SKM-1 treated with dmso at 0.1 percent for 144 hours (cell line): ENCODE measurements around the gene GPN2.
"Not testable (repeated sequence)": the region's sequence is repeated elsewhere in the genome, so short reads cannot be mapped to it uniquely, and the experiment has no call there.

Experiments used
- DNase-seq: peaks from one replicate; lab custom pipeline; 2025; ENCODE audit not compliant: unreplicated experiment; lab: John Stamatoyannopoulos, UW

GPN2 gene

GRCh38 chr1:26900815-26901511 is 10.9 kb upstream of the GPN2 start:
- no peak for DNase-seq

DNA sequence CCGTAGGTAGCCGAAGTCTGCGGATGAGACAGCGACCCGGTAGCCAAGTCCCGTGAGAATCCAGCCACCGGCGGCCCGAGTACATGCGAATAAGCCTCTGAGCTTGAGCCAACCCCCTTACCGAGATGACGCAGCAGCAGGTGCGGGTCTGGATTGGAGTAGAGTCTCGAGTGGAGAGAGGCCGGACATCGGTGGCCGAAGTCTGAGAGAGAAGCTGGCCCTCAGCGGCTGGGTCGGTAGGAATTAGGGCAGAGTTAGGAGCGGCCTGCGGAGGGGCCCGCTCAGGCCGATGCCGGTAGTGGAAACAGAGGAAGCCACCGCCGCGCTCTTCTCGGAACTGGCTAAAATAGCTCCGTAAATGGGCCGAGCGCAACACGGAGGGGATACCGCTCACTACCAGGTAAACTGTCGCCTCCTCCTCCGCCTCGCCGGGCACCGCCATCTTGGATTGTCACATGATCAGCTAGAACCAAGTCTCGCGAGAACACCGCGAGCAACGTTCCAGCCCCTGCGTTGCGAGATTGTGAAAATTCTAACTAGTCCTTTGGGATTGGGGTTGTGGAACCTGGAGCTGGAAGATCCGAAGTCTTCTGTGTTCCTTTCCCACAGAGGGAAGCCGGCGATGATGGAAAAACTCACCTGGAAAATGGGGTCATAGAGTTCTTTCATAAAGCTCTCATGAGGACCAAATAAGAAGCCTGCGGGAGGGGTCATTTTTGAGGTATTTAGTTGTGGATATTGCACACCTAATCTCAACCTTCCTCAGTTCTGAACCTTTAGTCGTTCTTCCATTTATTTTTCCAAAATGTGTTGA is 10.1 kb upstream of the GPN2 start, which contains the start of gene GPATCH3:
Gene GPATCH3 (minus strand): TSS at position 467 of the 814 bp plus-strand sequence. CDS start 25 bp downstream, at position 442.
- peak; percentile 69 for DNase-seq

DNA sequence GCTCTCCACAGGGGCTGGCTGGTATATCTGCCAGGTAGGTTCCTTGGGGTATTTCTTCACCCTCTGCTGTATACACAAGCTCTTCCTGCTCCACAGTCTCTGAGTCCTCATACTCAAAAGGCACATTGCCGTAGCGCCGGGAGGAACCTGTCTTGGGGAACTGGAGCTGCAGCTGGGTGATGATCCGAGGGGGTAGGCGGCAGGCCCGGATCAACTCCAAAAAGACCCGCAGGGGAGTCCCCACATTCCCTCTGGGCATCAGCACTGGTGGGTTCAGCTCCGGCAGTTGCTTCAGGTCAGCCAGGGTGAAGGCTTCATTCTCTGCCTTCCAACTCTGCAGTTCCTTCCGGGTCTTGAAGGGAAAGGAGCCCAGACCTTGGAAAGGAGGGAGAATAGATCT is 7.3 kb upstream of the GPN2 start:
- DNase-seq: no peak

DNA sequence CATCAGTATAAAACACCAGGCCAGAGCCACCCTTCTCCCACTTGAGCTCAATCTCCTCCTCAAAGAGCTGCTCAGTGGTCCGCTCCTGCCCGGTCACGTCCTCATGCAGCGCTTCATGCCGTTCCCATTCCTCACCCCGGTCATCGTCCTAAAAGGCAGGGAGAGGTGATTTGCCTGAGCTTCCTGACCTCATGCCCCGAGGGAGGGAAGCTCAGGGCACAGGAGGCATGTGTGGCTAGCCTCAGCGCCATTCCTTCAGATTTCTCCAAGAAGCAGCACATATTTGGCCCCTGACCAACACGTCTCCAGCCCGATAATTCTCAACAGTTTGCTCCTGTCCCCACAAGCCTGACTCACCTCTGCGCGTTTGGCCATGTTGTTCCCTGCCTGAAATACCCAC is 4.2 kb upstream of the GPN2 start:
- DNase-seq: no peak

DNA sequence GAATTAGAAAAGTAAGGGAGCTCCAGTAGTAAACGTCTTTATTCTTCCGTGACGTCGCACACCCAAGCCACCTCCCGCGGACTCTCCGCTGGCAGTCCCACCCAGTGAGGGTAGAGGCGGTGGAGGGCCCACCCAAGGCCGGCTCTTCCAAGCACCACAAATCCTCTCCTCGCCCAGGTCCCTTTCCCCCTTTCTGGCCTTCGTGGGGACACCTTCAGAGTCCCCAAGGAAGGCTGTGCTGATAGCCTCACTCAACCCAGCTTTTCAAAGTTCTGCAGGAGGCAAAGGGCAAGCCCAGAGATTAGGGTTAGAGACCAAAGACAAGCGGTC is 349 bp upstream of the GPN2 start:
- no peak for DNase-seq

GRCh38 chr1:26888231-26888630 is 1.9 kb downstream of the GPN2 start:
- no peak for DNase-seq

- DNase-seq: peak; percentile 16
These were observed 3.0 kb downstream of the GPN2 start for GRCh38 chr1:26887125-26887524.

DNA sequence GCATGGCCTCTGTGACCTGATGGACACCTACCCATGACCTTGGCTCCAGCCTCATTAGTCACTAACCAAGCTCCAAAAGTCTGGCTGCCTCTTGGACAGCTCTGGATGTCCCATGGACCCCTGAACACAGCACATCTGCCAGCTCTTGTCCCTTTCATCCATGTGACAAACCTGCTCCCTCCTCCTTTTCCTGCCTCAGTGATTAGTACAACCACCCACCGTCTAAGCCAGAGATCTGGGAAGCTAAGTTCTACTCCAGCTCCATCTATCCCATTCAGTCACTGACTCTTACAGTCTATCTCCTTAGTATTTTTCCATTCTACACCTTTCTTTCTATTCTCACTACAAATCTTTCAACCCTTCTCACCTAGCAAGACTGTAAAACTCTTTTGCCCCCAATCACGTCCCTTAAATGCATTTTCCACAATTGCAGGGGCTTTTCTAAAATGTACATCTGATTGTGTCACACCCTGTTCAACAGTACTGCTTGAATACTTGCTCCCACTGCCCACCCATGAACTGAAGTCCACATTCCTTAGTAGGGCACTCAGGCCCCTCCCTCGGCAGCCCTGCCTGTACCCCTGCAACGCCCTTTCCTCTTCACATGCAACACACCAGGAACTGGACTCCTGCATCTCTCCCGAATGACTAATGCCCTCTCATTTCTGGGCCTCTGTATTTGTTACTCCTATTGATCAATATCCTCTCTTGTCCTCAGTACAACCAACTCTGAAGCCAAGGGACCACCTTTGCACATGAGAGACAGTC is 7.2 kb downstream of the GPN2 start:
- DNase-seq: no peak

GRCh38 chr1:26881611-26882010 is 8.5 kb downstream of the GPN2 start:
- DNase-seq: not testable (repeated sequence)

GRCh38 chr1:26879793-26880192 is 10.3 kb downstream of the GPN2 start:
- DNase-seq: no peak

DNA sequence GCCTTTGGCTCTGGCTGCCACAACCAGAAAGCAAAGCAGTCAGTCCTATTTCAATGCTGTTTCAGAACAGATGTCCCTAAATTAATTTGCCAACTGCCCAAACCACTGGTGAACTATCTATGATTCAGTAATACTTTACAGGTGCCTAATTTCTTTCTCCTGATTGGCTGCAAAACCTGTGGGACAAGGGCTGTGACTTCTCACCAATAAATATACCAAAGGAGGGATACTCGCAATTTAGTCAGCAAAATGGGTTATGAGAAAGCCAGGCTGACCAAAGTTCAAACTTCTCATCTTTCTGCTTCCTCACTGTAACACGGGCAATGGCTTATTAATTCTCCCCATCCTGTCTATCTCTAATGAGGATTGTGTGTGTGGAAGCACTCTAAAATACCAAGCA is 12.8 kb downstream of the GPN2 start:
- DNase-seq: no peak

GRCh38 chr1:26874896-26875295 is 15.2 kb downstream of the GPN2 start:
- no peak for DNase-seq

GRCh38 chr1:26873097-26873496 is 17.0 kb downstream of the GPN2 start:
- DNase-seq: not testable (repeated sequence)

DNA sequence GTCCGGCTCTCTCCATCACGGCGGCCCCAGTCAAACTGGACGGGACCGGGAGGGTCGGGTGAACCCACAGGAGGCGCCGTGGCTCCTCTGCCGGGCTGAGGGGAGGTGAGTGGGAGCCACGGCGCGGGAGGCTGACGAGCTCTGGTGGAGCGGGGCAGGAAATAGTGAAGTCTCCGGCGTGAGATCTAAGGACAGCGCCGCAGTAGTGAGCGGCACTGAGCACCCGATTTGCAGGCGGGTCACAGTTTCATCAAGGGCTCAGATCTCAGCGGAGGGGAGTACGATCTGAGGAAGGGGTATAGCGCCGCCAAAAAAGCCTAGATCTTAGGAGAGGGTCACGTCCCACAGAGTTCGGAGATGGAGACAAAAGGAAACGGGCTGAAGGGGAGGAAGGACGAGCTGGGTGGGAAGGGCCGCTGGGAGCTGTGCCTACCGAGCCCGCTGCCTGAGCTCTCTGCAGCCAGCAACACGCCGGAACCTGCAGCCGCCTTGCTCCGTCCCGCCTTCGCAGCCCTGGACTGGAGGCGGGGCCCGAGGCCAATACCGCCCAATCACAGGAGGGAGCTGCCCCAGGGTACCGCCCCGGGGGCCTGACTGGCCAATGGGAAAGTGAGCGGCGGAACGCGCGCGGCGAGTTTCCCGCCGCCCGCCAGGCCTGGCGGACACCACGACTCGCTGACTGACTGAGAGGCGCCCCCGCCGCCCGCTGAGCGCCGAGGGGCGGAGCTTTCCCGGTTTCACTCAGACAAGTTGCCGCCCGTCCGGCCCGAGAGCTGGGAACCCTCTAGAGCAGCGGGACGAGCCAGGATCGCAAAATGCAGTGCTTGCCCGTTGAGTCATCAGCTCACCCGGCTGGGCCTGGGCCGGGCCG is 25.2 kb downstream of the GPN2 start:
- DNase-seq: peak; percentile 95

DNA sequence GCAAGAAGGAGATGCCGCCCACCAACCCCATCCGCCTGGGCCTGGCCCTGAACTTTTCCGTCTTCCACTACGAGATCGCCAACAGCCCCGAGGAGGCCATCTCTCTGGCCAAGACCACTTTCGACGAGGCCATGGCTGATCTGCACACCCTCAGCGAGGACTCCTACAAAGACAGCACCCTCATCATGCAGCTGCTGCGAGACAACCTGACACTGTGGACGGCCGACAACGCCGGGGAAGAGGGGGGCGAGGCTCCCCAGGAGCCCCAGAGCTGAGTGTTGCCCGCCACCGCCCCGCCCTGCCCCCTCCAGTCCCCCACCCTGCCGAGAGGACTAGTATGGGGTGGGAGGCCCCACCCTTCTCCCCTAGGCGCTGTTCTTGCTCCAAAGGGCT is 26.4 kb downstream of the GPN2 start:
- no peak for DNase-seq

DNA sequence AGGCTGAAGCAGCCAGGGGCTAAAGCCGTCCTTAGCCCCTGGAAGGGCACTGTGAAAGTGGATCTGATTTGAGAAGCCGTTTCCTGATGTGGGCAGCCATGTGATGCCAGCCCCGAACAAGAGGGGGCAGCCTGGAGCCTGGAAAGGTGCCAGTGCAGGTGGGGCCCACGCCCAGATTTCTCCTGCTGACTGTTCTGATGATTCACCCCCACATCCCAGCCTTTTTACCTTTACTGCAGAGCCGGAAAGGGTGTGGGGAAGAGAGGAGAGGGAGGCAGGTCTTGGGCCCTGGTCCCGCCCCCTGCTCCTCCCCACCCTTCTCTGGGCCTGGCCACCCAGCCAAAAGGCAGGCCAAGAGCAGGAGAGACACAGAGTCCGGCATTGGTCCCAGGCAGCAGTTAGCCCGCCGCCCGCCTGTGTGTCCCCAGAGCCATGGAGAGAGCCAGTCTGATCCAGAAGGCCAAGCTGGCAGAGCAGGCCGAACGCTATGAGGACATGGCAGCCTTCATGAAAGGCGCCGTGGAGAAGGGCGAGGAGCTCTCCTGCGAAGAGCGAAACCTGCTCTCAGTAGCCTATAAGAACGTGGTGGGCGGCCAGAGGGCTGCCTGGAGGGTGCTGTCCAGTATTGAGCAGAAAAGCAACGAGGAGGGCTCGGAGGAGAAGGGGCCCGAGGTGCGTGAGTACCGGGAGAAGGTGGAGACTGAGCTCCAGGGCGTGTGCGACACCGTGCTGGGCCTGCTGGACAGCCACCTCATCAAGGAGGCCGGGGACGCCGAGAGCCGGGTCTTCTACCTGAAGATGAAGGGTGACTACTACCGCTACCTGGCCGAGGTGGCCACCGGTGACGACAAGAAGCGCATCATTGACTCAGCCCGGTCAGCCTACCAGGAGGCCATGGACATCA is 27.1 kb downstream of the GPN2 start, which contains the start of gene SFN:
Gene SFN (plus strand): TSS at position 369 of the 904 bp plus-strand sequence. CDS start 64 bp downstream, at position 433.
- no peak for DNase-seq

- DNase-seq: no peak
These were observed 28.1 kb downstream of the GPN2 start for GRCh38 chr1:26861889-26862378.

DNA sequence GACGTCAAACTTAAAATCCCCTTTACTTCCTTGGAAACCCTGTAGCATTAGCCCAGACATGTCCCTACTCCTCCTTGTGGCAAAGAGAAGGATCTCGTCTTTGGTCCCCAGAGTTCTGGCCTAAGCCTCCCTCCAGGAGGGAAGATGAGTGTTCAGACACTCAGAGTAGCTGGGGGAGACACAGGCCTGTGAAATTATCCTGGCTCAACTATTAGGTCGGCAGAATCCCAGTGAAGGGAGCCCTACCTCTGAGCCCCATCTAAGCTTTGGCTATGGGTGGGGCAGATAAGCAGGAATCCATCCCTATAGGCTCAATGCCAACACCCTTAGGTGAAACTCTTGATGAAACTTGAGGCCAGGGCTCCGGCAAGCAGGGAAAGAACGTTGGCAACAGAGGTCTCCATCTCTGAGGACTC is 28.8 kb downstream of the GPN2 start:
- DNase-seq: peak; percentile 1

DNA sequence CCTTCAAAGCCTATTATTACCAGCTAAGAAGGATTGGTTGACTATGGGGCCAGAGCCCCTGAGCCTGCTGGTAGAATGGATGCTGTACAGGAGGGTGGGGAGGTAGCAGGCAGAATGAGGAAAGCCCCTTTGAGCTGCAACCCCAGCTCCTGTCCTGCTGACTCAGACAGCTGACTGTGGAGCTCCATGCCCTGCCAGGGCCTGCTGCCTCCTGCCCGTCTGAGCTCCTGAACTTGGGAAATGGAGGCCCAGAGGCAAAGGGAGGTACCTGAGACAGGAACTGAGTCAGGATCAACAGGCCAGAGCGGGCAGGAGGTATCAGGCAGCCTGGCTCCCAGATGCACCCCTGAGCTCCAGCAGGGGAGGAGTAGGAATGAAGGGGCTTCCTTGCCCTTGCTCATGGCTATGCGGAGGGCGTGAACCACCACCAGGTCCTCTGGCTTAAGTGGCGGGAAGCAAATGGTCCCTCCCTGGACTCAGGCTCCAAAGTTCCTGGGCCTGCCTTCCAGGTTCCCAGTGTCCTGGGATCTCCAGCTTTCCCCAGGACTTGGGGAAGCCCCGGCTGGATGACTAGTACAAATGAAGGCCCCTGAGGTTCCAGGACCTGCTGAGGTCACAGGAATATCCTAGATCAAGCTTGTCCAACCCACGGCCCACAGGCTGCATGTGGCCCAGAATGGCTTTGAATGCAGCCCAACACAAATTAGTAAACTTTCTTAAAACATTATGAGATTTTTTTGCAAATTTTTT is 31.0 kb downstream of the GPN2 start:
- no peak for DNase-seq
